Left ventricle myocardium superior (tissue), 1 donor: Measurements from ENCODE around the gene LYZL6. TPM values are rescaled to one million over a fixed set of nuclear protein-coding genes. Genes with fewer than 3 reads are reported as not detected.
"Not testable (repeated sequence)": the region's sequence is repeated elsewhere in the genome, so short reads cannot be mapped to it uniquely, and the experiment has no call there.

Experiments
- ATAC-seq: fragments of 200-7000 bp; cut with Tn5 transposase; one replicate; pipeline ENCODE4 v1.9.1; 2020; ENCODE audit warnings: mild to moderate bottlenecking, moderate library complexity
- DNase-seq: peaks from one replicate; pipeline ENCODE4 v3.0.0-alpha.2; 2020
- intact Hi-C: fragments of 100-400 bp; cut with micrococcal nuclease; formaldehyde crosslinking; loops from one replicate; pipeline ENCODE4 v1.11.0; 2022
- total RNA-seq: library from RNA; stranded (reverse); fragmentation: NEBNext Ultra II Directional; extraction: Animal tissue kit (Norgen Biotek cat#: 25700); gene quantifications from one replicate; pipeline ENCODE4 v1.2.1, GENCODE V29; 2021
- donor health status: DM: no; HTN: yes; CAD: no; lungs with severe emphysema.

The LYZL6 gene
- total RNA-seq, 1 donor from 2014 or later = not detected

GRCh38 chr17:35914354-35914753, 29.2 kb downstream of the LYZL6 start:
- ATAC-seq (no peak), DNase-seq (no peak)
- intact Hi-C loops = no loop called here

- intact Hi-C loops = no loop called here
- no peak for ATAC-seq
- DNase-seq = no peak
Measured at GRCh38 chr17:35913609-35914008, 29.9 kb downstream of the LYZL6 start.

- ATAC-seq = no peak
- intact Hi-C loops = no loop called here
Measured at GRCh38 chr17:35912942-35913341, 30.6 kb downstream of the LYZL6 start.

GRCh38 chr17:35912339-35912912, 31.1 kb downstream of the LYZL6 start:
- ATAC-seq = no peak
- DNase-seq = no peak
- intact Hi-C loops = no loop called here

More at GRCh38 chr17:35912942-35913341, 30.6 kb downstream of the LYZL6 start:
- DNase-seq = no peak

GRCh38 chr17:35909408-35909807, 34.1 kb downstream of the LYZL6 start:
- DNase-seq = no peak
- ATAC-seq = no peak
- intact Hi-C loops = no loop called here

- ATAC-seq (no peak), DNase-seq (no peak)
- intact Hi-C loops = no loop called here
Measured at GRCh38 chr17:35907691-35908090, 35.8 kb downstream of the LYZL6 start.

GRCh38 chr17:35906926-35907637, 36.4 kb downstream of the LYZL6 start:
- intact Hi-C loops = no loop called here
- ATAC-seq = no peak
- DNase-seq = no peak

- ATAC-seq (no peak), DNase-seq (no peak)
- intact Hi-C loops = no loop called here
Measured at GRCh38 chr17:35906191-35906925, 37.2 kb downstream of the LYZL6 start.

GRCh38 chr17:35903451-35903850, 40.1 kb downstream of the LYZL6 start:
- ATAC-seq (no peak), DNase-seq (no peak)
- intact Hi-C loops = no loop called here

- ATAC-seq (no peak), DNase-seq (no peak)
- intact Hi-C loops = no loop called here
Measured at GRCh38 chr17:35901631-35902175, 41.8 kb downstream of the LYZL6 start.

GRCh38 chr17:35900708-35901480, 42.6 kb downstream of the LYZL6 start:
- DNase-seq (no peak), ATAC-seq (no peak)
- intact Hi-C loops = no loop called here

GRCh38 chr17:35900280-35900679, 43.2 kb downstream of the LYZL6 start:
- no peak for DNase-seq
- no peak for ATAC-seq
- intact Hi-C loops = no loop called here

- DNase-seq = peak; percentile 55
- intact Hi-C loops = no loop called here
Measured at GRCh38 chr17:35898283-35899070, 45.0 kb downstream of the LYZL6 start.

GRCh38 chr17:35897772-35898171, 45.7 kb downstream of the LYZL6 start:
- intact Hi-C loops, DNase-seq, ATAC-seq: not testable (repeated sequence)

More at GRCh38 chr17:35898283-35899070, 45.0 kb downstream of the LYZL6 start:
- ATAC-seq = peak; percentile 75

- intact Hi-C loops = no loop called here
- ATAC-seq (no peak), DNase-seq (no peak)
Measured at GRCh38 chr17:35895636-35896587, 47.6 kb downstream of the LYZL6 start.

GRCh38 chr17:35894206-35894605, 49.3 kb downstream of the LYZL6 start:
- no peak for DNase-seq
- intact Hi-C loops = no loop called here

GRCh38 chr17:35893751-35894150, 49.8 kb downstream of the LYZL6 start:
- intact Hi-C loops = no loop called here
- DNase-seq = no peak
- no peak for ATAC-seq

More at GRCh38 chr17:35894206-35894605, 49.3 kb downstream of the LYZL6 start:
- no peak for ATAC-seq
